GM12865 (cell line): Measurements from ENCODE around the gene TXNDC15.
"Not testable (repeated sequence)": the region's sequence is repeated elsewhere in the genome, so short reads cannot be mapped to it uniquely, and the experiment has no call there.

Experiments
- DNase-seq: peaks from one replicate; pipeline ENCODE4 v3.0.0; 2010; ENCODE audit warnings: low read depth
- H3K4me3 ChIP-seq: 2 replicates; pipeline ENCODE4 v1.5.1; 2011; ENCODE audit warnings: mild to moderate bottlenecking, low read depth, low read length, control low read depth
- CTCF ChIP-seq: IDR thresholded peaks from 2 replicates; pipeline ENCODE4 v1.5.1; 2011; ENCODE audit warnings: low read length, control low read depth, low read depth, inconsistent platforms; ENCODE audit not compliant: insufficient read depth; ENCODE audit errors: missing control alignments

The TXNDC15 gene

DNA sequence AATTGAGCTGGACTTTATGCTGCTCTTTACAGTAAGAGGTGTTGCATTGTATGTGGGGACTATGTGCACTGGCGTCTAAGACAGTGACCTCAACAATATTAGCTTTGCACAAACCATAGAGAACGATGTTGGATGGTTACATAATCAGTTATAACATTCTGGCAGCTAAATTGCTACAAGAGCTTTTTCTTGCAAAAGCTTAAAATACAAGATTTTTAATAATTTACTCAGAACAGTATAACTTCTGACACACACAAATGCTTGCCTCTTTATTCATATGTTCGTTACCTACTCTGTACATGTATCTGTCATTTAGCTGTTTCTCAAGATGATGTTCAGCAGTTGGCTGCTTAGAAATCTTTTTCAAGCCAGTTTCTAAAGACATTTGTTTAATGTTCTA, 16.8 kb upstream of the TXNDC15 start:
- DNase-seq, result no peak
- H3K4me3 ChIP-seq, result no peak overlapping the region
- no peak for TF ChIP-seq CTCF

GRCh38 chr5:134864707-134865106, 9.5 kb upstream of the TXNDC15 start:
- no peak for TF ChIP-seq CTCF
- H3K4me3 ChIP-seq, result no peak overlapping the region
- no peak for DNase-seq

DNA sequence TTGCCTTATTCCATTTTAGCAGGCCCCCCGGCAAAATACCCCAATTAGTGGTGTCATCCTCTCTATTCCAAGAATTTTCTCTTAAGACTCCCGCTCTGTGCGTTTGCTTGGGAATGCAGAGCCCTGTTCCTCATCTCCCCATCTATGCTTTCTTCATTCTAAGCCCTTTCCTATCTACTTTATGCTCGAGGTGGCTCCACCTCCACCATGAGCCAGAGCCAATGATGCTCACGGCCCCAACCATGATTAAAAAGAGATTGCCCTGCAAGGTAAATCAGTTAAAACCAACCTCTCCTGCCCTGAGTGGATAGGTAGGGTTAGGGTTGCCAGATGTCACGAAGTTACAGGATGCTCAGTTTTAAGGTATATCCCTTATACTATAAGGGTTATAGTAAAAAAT, 677 bp upstream of the TXNDC15 start:
- peak overlapping the region; percentile 95 for H3K4me3 ChIP-seq
- peak; percentile 17 for DNase-seq
- TF ChIP-seq CTCF, result no peak

DNA sequence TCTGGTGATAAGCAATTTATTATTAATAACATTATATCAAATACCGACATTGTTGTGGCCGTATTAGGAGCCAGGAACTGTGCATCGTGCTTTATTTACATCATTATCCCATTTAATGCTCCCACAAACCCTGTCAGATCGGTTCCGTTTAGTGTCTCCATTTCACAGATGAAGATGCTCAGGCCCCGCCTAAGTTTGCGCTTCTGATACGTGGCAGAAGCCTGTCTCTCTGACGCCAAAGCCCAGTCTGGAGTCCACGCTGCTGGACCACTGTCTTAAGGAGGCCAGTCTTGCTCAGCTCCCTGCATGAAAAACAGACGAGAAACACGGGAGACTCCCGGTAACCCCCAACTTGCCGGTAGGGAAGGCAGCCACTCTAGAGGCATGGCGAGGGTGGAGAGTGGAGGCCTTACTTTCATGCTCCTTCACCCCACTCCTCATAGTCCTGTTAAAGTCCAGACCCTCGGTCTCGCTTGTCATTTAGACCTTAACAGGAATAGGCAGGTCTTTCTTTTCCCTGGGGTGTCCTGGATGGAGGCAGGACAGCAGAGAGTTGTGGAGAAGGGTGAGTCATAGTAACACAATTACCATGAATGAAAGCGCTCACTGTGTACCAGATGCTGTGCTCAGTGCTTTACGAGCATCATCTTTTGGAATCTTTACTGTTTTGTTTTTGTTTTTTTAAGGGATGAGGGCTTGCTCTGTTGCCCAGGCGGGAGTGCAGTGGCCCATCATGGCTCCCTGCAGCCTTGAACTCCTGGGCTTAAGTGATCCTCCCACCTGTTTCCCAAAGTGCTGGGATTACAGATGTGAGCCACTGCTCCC, 872 bp downstream of the TXNDC15 start:
- no peak for TF ChIP-seq CTCF
- peak; percentile 73 for DNase-seq

GRCh38 chr5:134877159-134877558, 3.0 kb downstream of the TXNDC15 start:
- H3K4me3 ChIP-seq, result no peak overlapping the region
- no peak for TF ChIP-seq CTCF
- DNase-seq, result peak; percentile 69

More for the DNA sequence above, 872 bp downstream of the TXNDC15 start:
- H3K4me3 ChIP-seq, result peak overlapping the region; percentile 95

DNA sequence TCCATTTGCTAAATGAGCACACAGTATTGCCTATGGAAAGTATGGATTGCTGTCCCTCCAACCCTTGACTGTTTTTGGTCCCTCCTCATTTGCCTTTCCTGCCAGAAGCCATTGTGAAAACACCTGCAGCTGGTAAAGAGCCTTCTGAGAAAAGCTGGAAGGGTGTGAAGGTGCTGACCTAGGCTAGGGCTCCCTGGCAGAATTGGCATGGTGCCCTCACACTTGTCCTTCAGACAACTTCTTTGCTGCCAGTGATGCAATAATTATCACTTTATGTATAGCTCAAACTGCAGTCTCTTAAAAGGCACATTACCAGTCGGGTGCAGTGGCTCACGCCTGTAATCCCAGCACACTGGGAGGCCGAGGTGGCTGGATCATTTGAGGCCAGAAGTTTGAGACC, 4.2 kb downstream of the TXNDC15 start:
- TF ChIP-seq CTCF, result no peak
- H3K4me3 ChIP-seq, result no peak overlapping the region
- no peak for DNase-seq

DNA sequence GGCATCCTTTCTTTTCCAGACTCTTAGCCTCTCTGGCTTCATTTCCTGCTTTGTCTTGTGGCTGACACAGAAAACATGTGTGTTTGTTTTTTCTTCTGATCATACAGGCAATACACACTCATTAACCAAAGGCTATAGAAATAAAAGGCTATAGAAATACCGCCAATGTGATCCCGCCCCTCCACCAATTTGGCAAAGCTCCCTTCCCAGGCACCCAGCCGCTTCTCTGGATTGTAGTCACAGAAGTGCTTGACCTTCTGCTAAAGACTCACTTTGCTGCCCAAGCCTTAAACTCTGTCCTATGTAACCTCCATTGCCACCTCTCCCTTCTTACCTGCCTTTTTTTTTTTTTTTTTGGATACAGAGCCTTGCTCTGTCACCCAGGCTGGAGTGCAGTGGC, 5.3 kb downstream of the TXNDC15 start:
- H3K4me3 ChIP-seq, result no peak overlapping the region
- no peak for DNase-seq
- no peak for TF ChIP-seq CTCF

GRCh38 chr5:134880937-134881336, 6.8 kb downstream of the TXNDC15 start:
- not testable (repeated sequence) for DNase-seq, H3K4me3 ChIP-seq

DNA sequence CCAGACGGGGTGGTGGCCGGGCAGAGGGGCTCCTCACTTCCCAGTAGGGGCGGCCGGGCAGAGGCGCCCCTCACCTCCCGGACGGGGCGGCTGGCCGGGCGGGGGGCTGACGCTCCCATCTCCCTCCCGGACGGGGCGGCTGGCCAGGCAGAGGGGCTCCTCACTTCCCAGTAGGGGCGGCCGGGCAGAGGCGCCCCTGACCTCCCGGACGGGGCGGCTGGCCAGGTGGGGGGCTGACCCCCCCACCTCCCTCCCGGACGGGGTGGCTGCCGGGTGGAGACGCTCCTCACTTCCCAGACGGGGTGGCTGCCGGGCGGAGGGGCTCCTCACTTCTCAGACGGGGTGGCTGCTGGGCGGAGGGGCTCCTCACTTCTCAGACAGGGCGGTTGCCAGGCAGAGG, 7.5 kb downstream of the TXNDC15 start:
- not testable (repeated sequence) for DNase-seq, H3K4me3 ChIP-seq
